HG02885 (cell line): ENCODE measurements around the gene MAPKAPK3.
A peak's percentile ranks its signal among the peaks of the same experiment; 100 is the strongest.

Experiments
- ATAC-seq: cut with Tn5 transposase; IDR thresholded peaks from one replicate; pipeline ENCODE4 v1.9.1; 2021; ENCODE audit warnings: mild to moderate bottlenecking; ENCODE audit not compliant: unreplicated experiment, poor library complexity

MAPKAPK3 gene

DNA sequence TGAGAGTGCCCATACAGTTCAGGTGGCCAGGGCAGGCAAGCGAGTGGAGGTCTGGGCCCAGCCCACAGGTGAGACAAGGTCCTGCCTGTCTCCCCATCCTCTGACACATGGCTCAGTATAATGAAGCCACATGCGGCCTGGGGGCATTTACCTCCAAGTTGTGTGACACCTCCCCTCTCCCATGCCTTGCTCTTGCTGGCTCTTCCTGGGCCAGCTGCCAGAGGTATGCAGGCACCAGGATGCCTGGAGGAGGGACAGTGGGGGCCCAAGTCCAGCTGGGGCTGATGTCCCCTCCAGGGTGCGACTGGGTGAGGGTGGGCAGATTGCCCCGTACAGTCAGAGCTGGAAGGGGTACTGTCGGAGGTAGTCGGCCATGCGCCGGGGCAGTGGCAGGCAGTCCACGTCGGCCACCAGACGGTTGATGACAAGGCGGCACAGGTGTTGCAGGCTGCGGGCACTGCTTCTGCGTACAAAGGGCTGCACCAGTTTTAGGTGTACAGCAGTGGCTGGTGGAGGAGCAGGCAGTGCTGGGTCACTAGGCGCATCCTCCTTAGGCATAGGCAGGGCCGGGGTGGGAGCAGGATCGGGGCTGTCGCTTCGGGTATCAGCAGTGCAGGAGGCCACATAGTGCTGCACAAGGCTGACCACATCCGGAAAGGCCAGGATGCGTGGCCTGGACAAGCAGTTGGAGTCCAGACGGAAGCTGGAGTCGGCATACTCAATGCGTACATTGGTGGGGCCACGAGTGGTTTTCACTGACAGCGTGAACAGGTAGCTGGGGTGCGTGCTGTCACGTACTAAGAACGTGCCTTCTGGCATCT lies 9.5 kb upstream of the MAPKAPK3 start:
- ATAC-seq: no peak

DNA sequence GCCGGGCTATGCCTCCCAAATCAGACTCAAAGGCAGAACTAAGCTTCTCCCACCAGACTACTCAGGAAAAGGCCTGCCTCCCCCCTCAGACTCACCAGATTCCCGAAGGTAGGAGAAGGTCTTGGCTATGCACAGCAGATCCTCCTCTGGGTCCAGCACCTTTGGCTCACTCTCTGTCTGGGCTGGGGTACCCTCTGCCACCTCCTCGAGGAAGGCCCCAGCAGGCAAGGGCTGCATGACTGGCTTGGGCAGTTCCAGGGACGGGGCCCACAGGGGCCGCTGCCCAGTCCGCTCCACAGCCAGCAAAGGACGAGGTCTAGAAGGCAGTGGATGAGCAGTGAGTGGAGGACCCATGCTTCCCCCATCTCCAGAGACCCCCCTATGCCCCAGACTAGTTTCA lies 8.7 kb upstream of the MAPKAPK3 start:
- no peak for ATAC-seq

DNA sequence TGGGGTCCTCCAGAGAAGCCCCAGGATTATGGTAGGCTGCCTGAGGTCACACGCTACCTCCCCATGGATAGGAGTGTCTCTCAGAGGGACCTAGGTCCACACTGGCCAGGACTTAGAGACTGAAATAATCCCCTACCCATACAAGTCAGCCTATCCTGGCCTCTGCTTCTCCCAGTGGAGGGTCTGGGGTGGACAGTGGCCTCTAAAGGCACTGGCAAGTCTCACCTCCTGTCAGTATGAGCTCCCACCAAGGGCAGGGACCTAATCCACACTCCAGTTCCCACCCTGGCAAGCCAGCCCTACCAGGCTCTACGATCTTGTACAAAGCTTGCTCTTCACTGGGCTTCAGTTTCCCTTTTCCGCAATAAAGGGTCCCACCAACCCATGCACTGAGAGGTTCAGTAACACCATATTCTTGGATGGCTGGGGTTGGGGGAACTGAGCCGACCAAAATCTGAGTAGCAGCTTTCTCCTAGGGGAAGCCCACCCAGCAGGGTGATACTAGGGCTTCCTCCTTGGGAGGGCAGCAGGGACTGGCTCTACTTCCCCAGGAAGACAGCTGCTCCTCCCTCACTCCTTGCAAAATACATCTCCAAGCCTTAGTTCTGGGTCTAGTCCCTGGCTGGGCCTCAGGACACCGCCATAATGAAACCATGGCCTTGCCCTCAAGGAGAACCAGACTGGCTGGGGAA lies 7.7 kb upstream of the MAPKAPK3 start:
- ATAC-seq: no peak

DNA sequence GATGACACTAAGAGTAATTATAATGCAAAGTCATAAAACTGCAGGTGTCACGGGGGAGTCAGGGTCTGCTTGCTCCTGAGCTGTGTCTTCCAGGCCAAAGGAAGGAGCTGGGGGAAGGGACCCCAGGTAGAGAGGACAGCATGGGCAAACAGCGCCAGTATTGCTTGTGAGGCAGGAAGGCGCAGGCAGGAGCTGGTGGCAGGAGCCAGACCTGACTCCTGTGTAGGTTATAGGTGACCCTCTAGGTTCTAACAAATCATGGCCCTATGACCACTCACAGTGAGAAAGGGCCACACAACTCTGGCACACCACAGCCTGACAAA lies 7.2 kb upstream of the MAPKAPK3 start:
- no peak for ATAC-seq

DNA sequence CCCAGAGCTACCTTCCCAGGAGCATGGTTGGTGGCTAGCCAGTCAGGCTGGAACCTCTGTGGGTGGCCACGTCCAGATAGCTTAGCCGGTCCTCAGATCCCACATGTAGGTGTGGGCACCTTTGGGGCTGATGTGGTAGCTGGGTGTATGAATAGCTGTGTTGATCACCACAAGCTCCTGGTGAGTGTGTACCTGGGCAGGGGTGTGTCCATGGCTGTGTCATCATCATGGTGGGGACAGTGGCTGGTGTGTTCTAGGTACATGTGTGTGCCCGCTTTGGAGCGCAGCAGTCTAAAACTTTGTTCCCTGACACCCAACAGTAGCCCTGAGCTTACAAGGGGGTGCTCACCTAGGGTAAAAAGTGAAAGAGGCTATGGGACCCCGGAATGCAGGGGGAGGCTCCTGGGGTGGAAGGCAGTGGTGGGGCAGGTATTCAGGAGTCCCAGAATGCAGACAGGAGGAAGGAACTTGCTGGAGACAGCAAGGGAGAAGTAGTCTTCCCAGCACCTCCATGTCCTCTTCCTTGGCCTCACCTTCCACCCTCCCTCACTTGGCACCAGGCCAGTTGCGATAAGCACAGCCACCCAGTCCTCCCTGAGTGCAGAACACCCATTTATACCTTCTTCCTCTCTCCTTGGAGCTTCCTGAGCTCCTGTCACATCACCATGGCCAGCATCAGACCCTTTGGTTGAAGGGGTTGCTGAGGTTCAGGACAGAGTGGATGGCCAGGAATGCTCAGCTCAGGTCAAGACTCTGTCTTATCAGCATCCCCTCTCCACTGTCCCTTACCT lies 6.6 kb upstream of the MAPKAPK3 start:
- ATAC-seq: no peak

DNA sequence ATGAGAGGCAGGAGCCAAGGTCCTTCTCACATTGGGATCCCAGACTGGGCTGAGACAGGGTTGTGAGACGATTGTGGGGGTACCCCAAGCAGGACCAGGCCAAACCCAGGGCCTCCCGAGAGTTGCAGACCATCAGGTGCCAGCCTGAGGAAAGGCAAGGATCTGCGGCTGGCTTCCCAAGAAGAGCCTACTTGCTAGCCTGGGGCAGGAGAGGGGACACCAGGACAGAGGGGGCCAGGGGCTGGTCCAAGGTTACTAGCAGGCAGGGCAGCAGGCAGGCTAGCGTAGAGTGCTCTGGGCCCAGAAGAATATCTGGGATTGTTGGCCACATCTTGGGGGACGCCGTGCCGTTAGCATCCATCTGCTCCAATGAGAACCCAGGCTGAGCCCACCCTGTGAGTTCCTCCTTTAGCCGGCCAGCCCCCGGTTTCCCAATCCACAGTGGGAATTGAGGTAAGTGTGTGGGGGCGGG lies 5.9 kb upstream of the MAPKAPK3 start:
- no peak for ATAC-seq

DNA sequence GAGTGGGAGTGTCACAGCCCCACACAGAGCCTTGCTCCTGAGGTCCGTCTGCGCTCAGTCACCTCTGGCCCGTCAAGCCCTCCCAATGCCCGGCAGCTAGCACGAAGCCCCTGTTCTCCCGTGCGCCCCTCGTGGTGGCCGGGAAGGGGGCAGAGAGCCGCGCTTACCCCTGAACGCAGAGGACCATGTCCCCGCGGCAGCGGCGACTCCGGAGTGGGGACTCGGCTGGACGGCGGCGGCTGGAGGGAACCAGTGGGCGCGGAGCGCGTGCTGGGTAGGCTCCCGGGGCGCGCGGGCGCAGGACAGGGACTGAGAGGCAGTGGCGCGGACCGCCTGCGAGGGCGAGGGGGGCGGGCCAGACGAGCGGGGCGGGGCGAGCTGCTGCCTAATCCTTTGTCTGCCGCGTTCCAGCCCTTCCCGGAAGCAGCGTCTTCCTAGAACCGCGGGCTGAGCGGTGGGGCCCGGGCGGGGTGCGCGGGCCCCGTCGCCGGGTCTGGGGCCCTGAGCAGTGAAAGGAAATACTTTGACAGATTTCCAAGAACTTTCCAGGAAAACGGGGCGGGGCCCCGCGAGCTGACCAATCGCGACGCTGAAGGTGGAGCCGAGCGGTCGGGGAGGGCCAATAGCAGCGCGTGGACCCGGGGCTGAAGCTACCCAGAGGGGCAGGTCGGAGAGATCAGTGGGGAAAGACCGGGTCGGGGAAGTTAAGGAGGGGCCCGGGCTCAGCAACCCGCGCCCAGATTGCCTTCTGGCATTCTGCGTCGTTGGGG lies 5.3 kb upstream of the MAPKAPK3 start, which contains the start of gene CISH:
Gene CISH (minus strand): TSS at position 311 of the 770 bp plus-strand sequence. CDS start 124 bp downstream, at position 187.
- ATAC-seq: peak; percentile 81

DNA sequence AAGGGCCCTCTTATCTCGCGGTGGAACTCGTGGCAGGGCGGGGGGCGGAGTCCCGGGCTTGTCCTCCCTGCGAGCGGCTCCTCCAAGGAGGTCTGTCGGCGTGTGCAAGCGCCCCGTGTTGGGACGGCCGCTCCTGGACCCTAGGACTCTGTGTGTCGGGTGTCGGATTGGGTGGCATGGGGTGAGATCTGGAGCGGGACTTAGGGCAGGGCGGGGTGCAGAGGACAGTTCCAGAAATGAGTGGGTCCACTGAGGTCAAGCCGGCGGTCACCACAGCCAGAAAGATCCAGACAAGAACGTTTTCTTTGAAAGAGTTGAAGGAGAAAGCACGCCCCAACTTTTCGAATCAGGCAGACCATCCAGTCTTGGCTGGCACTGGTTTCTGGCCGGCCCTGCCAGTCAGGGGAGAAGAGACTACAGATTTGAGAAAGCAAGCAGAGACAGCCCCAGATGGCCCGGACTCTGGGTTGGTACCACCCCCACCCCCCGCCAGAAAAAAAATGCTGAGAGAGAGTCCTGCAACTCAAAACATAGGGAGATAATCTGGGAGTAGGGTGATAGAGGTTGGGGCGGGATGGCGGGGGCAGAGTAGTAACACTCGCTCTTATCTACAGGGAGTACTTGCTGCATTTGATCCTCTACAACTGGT lies 4.6 kb upstream of the MAPKAPK3 start:
- ATAC-seq: no peak

DNA sequence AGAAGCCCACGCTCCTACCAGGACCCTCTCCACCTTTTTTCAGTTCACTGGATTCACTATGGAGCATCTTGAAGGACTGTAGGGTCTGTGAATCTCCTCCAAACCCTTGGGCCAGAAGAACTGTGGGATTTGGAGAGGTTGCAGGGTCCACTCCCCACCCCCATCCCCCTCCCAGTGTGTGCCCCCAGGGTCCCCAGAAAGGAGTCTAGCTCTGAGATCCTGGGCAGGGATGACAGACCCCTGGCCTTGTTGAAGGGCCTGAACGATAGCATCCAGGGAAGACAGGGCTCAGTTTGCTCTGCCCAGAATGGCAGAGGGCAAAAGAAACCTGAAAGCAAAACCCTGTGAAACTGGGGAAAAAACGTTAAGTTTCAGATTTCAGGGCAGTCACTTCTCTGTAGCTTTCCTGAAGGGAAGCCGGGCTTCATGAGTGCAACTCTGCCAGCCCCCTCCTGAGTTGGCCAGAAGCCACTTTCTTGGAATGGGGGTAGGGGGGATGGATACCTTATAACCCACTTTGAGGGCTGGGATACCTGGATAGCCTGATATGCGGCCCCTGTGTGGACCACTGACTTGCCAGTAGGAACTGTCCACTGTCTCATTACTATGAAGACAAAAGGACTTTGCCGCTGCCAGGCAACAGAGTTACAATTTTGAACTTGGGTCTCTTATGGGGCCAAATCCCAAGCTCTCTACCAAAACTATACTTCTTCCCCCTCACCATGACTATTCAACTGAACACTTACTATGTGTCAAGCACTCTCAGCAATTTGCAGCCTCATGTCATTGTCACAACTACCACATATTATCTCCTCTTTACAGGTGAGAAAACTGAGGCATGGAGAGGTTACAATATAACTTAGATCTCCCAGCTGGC lies 3.7 kb upstream of the MAPKAPK3 start:
- no peak for ATAC-seq

DNA sequence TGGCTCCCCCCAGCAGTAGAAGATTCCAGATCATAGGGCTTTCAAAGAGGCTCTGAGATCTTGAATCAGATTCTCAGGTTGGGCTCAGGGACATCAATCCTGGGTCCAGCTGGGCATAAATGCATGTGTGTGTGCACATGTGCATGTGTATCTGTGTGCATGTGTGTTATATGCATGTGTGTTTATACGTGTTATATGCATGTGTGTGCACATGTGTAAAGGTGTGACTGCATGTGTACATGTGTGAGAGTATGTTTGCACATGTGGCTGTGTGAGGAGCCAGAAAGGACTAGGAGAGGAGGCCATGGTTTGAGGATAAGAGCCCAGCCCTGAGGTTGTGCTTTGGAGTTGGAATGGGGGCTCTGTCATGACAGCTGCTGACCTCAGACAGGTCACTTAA lies 1.8 kb upstream of the MAPKAPK3 start:
- ATAC-seq: no peak

DNA sequence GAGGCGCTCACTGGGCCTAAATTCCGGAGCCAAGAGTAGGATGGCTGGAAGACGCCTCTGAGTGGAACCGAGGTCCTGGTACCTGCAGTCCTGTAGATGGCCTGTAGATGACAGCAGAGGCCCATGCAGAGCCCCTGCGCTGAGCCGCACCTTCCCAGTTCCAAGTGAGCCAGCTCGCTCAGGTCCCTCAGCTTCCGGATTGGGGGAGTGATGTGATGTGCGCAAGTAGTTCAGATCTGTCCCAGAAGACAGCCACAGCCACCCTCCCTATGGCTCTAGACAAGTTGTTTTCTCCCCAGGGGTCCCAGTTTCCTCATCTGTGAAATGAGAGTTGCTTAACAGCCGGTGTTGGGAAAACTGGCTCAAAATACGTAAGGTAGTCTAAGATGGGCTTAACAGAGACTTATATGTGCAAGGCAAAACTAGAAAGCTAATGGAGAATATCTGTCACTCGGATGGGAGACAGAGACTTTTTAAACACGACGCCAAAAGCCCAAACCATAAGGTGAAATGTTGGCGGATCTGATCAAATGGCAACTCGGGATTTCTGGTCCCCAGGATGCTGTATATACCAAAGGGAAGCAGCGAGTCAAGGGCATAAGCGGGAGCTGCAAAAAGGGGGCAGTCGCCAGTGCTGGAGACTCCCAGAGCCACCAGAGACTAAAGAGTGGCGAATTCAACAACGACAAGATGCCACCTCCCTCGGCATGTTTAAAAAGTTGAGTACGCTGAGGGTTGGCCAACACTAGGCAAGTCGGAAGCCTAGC lies 765 bp upstream of the MAPKAPK3 start:
- peak; percentile 37 for ATAC-seq

DNA sequence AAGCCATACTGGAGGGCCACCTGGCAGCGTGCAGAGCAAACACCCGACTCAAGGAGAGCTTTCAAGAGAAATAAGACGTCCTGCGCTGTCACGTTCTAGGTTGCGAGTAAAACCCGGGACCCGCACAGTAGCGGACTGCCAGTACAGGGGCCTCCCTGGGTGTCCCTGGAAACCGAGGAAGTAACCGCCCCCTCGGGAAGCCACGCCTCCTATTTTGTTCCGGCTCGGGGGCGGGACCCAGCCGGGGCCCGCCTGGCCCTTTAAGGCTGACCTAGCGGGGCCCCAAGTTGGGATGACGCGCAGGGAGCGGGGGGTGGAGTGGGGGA lies 218 bp upstream of the MAPKAPK3 start:
- peak; percentile 71 for ATAC-seq

DNA sequence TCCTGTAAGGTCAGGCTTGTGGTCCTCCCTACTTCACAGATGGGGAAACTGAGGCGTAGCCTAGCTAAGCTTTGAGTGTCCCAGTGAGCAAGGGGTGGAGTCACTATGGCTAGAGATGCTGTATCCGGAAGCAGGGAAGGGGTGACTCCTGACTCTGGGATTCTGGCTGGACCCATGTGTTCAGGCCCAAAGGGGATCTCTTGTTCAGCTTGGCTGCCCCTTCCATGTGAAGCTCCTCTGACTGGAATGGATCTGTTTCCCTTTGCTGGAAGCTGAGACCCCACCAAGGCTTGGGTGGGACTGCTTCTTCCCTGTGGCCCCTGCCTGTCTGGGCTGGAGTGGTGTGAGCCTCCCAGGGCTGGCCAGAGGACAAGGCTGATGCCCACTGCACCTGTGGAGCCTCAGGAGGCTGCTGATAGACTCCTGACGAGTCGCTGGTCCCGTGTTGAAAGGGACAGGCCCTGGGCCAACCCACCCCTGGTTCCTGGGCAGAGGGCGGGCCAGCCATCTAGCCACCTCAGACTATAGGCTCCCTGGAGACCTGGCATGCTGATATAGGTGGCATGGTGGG lies 1.0 kb downstream of the MAPKAPK3 start:
- no peak for ATAC-seq

DNA sequence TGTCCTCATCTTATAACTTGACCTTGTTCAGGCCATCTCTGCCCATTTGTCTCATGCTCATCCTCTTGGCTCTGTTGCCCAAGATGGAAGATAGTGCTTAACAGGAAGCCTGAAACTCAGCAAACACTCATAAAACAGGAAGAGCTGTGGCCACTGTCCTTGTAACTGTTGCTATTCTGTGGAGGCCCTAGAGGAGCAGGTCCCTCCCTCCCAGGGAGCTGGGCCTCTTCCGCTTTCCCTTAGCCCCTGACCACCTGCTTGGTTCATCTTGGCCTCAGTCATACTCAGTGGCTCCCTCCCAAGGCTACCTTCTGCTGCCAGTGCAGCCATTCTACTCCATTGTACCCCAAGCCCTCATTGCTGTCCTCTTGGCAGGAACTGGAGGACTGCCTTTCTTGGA lies 3.5 kb downstream of the MAPKAPK3 start:
- ATAC-seq: no peak

DNA sequence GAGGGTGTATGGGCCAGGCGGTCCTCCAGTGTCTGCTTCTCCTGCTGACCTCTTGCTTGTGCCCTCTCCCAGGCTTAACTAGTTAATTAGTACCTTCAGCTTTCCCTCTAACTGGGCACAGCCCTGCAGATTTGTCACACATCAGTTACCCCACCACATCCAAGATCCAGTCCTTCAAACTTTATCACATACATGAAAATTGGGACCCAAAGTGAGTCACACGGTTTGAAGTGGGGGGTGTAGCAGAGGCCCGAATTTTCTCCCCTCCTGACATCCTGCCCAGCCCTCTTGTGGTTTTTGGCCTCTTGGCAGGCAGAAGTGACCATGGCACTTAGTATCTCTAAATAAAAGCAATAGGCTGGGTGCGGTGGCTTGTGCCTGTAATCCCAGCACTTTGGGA lies 3.9 kb downstream of the MAPKAPK3 start:
- ATAC-seq: no peak

DNA sequence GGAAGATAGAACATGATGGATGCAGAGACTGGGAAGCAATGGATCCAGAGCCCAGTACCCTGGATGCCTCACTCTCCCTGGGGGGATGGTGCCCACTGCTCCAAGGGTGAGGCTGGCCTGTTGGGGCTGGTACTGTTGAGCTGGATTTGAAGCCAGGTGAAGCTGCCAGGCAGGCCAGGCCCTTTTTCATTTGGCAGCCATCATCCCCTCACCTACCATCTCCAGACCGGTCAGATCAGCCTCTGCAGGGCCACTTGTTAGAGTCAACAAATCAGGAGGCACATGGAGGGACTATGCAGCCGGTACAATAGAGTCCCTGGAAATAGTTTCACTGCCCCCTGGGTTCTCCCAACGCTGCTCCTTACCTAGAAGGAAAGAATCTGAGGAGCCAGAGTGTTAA lies 5.9 kb downstream of the MAPKAPK3 start:
- ATAC-seq: no peak

DNA sequence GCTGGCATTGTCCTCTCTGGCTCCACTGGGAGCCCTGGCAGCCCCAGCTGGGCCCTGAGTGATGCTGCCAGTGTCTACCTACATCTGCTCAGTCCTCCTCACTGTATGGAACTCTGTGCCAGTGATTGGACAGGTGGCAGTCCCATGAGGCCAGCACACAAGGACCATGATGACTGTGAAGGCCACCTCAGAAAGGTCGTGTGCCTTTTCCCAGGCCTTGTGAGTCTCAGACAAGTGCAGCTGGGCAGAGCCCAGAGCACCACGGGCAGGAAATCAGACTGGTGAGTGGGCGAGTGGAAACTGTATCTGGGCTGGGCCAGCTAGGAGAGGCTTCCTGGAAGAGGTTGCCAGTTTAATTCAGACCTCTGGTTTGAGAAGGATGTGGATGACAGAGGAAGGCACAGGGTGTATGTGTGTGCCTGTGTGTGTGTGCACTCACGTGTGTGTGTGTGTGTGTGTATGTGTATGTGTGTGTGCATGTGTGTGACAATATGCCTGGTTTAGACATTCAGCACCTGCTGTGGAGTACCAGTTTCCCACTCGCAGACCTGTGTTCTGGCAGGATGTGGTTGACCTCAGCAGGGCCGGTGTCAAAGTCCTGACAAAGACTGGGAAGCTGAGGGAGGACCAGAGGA lies 7.0 kb downstream of the MAPKAPK3 start:
- peak; percentile 52 for ATAC-seq
